Uterus (tissue), 4 donors: Measurements from ENCODE around the gene BANK1. TPM values are rescaled to one million over a fixed set of nuclear protein-coding genes. Genes with fewer than 3 reads are reported as not detected.

Source experiments
- DNase-seq, 2 donors: peaks; one replicate each; pipeline ENCODE4 v3.0.0-alpha.2; 2019 to 2020
- H3K27ac ChIP-seq, 2 donors: fragments of 200-600 bp; sonication (generic); 1 replicate in 1 of 2; 2 replicates in 1 of 2; pipeline ENCODE4 v1.5.1; 2016 to 2018
- H3K27me3 ChIP-seq, 2 donors: fragments of 200-600 bp; sonication (generic); one replicate each; pipeline ENCODE4 v1.5.1; 2018 to 2019; ENCODE audit warnings: control low read depth in 1 of 2
- H3K36me3 ChIP-seq, 2 donors: fragments of 200-600 bp; sonication (generic); one replicate each; pipeline ENCODE4 v1.5.1; 2019; ENCODE audit warnings: control low read depth in 1 of 2
- H3K4me1 ChIP-seq, 2 donors: fragments of 200-600 bp; sonication (generic); one replicate each; pipeline ENCODE4 v1.5.1; 2018 to 2019; ENCODE audit warnings: control low read depth in 1 of 2
- H3K4me3 ChIP-seq, 2 donors: fragments of 200-600 bp; sonication (generic); 1 replicate in 1 of 2; 2 replicates in 1 of 2; pipeline ENCODE4 v1.5.1; 2018 to 2019; ENCODE audit warnings: mild to moderate bottlenecking in 1 of 2
- H3K9me3 ChIP-seq, 2 donors: fragments of 200-600 bp; sonication (generic); one replicate each; pipeline ENCODE4 v1.5.1; 2019; ENCODE audit warnings: control low read depth in 1 of 2
- CTCF ChIP-seq, 4 experiments: fragments of 200-600 bp in 2 of 4; fragments of 450-650 bp in 2 of 4; sonication (generic) in 2 of 4; IDR thresholded peaks; one replicate each; pipeline ENCODE4 v1.5.1; 2016 to 2019; ENCODE audit warnings: antibody characterized with exemption in 4 of 4, mild to moderate bottlenecking in 2 of 4, moderate library complexity in 1 of 4
- POLR2A ChIP-seq, 2 donors: fragments of 450-650 bp; IDR thresholded peaks; one replicate each; pipeline ENCODE4 v1.6.1; 2016; ENCODE audit warnings: antibody characterized with exemption in 2 of 2, mild to moderate bottlenecking in 1 of 2, moderate library complexity in 1 of 2
- intact Hi-C: fragments of 100-400 bp; cut with DNase I; formaldehyde crosslinking; loops from one replicate; pipeline ENCODE4 v1.15.1; 2023; ENCODE audit warnings: low total_unique reads
- total RNA-seq, 4 donors: library from RNA; depleted of rRNA in 3 of 4; stranded (reverse); fragments of >200 nt in 3 of 4; gene quantifications; one replicate each; pipeline versions ENCODE4 v1.1.0 to v1.2.4, GENCODE V29; 2014 to 2023
- donor health status: DM: yes; HTN: yes; CAD: no.

The BANK1 gene
- total RNA-seq, 4 donors from 2014 or later, result 0.49 to 3.1 (median 0.59) TPM; not detected in 1

DNA sequence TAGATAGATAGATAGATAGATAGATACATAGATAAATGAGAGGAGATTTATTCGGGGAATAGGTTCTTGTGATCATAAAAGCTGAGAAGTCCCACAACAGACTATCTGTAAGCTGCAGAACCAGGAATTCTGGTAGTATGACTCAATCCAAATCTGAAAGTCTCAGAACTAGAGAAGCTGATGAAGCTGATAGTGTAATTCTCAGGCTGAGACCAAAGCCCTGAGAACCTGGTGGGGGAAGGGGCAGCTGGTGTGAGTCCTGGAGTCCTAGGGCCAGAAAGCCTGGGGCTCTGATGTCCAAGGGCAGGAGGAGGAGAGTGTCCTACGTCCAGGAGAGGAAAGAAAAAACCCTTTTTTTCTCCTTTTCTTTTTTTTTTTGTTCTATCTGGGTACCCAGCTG is 8.0 kb upstream of the BANK1 start:
- H3K4me3 ChIP-seq, result no peak overlapping the region
- no peak overlapping the region for H3K27ac ChIP-seq
- no peaks in the 10 kb centered on the region for H3K27me3 ChIP-seq
- DNase-seq, result no peak
- intact Hi-C loops, result no loop called here
- no peaks in the 10 kb centered on the region for H3K4me1 ChIP-seq
- H3K9me3 ChIP-seq, result no peaks in the 10 kb centered on the region
- no peak for TF ChIP-seq CTCF (IDR thresholded peaks at IDR 0.05)
- TF ChIP-seq POLR2A (IDR thresholded peaks at IDR 0.05), result no peak
- no peaks in the 10 kb centered on the region for H3K36me3 ChIP-seq

GRCh38 chr4:101784957-101785356 is 5.6 kb upstream of the BANK1 start:
- Histone ChIP-seq H3K9me3 (no peaks in the 10 kb centered on the region), H3K36me3 (no peaks in the 10 kb centered on the region), H3K4me3 (no peak overlapping the region), H3K4me1 (no peaks in the 10 kb centered on the region), H3K27ac (no peak overlapping the region), H3K27me3 (no peaks in the 10 kb centered on the region)
- no peak for DNase-seq
- intact Hi-C loops, result no loop called here
- no peak for TF ChIP-seq POLR2A (IDR thresholded peaks at IDR 0.05)
- TF ChIP-seq CTCF (IDR thresholded peaks at IDR 0.05), result no peak

DNA sequence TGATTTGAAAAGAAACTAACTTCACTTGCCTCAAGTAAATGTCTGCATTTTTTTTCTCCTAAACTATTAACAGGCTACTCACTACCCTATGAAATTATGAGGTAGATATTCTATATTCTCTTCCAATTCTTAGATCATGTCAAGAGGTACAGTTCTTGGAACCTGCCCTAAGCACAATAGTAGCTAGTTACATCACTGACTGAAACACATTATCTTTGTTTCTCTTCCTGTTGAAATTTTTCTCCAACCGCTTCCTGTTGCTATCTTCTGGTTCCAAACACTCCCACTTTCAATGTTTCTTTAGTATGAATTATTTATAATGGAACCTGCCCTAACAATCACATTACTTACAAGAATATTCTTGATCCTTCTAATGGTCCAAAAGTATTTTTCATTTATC is 5.0 kb upstream of the BANK1 start:
- no peaks in the 10 kb centered on the region for H3K27me3 ChIP-seq
- no peak overlapping the region for H3K4me3 ChIP-seq
- TF ChIP-seq POLR2A (IDR thresholded peaks at IDR 0.05) (no peak), CTCF (IDR thresholded peaks at IDR 0.05) (no peak)
- DNase-seq, result no peak
- intact Hi-C loops, result no loop called here
- no peak overlapping the region for H3K27ac ChIP-seq
- no peaks in the 10 kb centered on the region for H3K4me1 ChIP-seq
- H3K9me3 ChIP-seq, result no peaks in the 10 kb centered on the region
- no peaks in the 10 kb centered on the region for H3K36me3 ChIP-seq

- Histone ChIP-seq H3K9me3 (no peaks in the 10 kb centered on the region), H3K4me1 (no peaks in the 10 kb centered on the region), H3K36me3 (no peaks in the 10 kb centered on the region), H3K4me3 (no peak overlapping the region), H3K27ac (no peak overlapping the region), H3K27me3 (peaks cover 0 to 4% of the 10 kb centered on the region in 2 donors)
- intact Hi-C loops, result no loop called here
- no peak for DNase-seq
- no peak for TF ChIP-seq CTCF (IDR thresholded peaks at IDR 0.05)
- TF ChIP-seq POLR2A (IDR thresholded peaks at IDR 0.05), result no peak
These were observed 2.7 kb upstream of the BANK1 start for GRCh38 chr4:101787701-101788316.

GRCh38 chr4:101791182-101791558 is 640 bp downstream of the BANK1 start:
- no peaks in the 10 kb centered on the region for H3K4me1 ChIP-seq
- H3K36me3 ChIP-seq, result no peaks in the 10 kb centered on the region
- intact Hi-C loops, result no loop called here
- no peak overlapping the region for H3K4me3 ChIP-seq
- no peak overlapping the region for H3K27ac ChIP-seq
- TF ChIP-seq CTCF (IDR thresholded peaks at IDR 0.05) (no peak), POLR2A (IDR thresholded peaks at IDR 0.05) (no peak)
- DNase-seq, result no peak
- H3K27me3 ChIP-seq, result peaks cover 0 to 4% of the 10 kb centered on the region in 2 donors
- no peaks in the 10 kb centered on the region for H3K9me3 ChIP-seq
